ENCODE measurements around the gene LBP. TPM values are rescaled to one million over a fixed set of nuclear protein-coding genes. Genes with fewer than 3 reads are reported as not detected.

The LBP gene
- total RNA-seq, 6 experiments from 2014 or later = 380 to 2,142 (median 1,251) TPM

GRCh38 chr20:38424401-38424800 is 78.1 kb downstream of the LBP start:
- H3K27ac ChIP-seq = no peak overlapping the region
- H3K4me1 ChIP-seq = peaks cover 0 to 14% (median 7%) of the 10 kb centered on the region in 4 donors
- H3K36me3 ChIP-seq = peaks cover 11 to 95% (median 56%) of the 10 kb centered on the region in 4 donors
- no peaks in the 10 kb centered on the region for H3K27me3 ChIP-seq
- no peak for DNase-seq
- no peaks in the 10 kb centered on the region for H3K9me3 ChIP-seq
- TF ChIP-seq POLR2A (IDR thresholded peaks at IDR 0.05) = no peak
- TF ChIP-seq CTCF (IDR thresholded peaks at IDR 0.05) = no peak
- 100% methylated on average over 1 of the region's 1 CpG for WGBS (ENCODE audit: insufficient coverage, low coverage, low lambda C conversion rate, missing lambda C conversion rate)
- no peak overlapping the region for H3K4me3 ChIP-seq
- no peak for ATAC-seq
- intact Hi-C loops (cut with DNase I) = no loop called here

- no peak for ATAC-seq
- Histone ChIP-seq H3K27ac (no peak overlapping the region), H3K9me3 (no peaks in the 10 kb centered on the region), H3K4me3 (no peak overlapping the region), H3K27me3 (no peaks in the 10 kb centered on the region), H3K4me1 (peaks cover 0 to 28% (median 13%) of the 10 kb centered on the region in 4 donors), H3K36me3 (peaks cover 14 to 95% (median 49%) of the 10 kb centered on the region in 4 donors)
- DNase-seq = no peak
- intact Hi-C loops (cut with DNase I) = no loop called here
- 80% methylated on average over 9 of the region's 15 CpGs for WGBS (ENCODE audit: insufficient coverage, low coverage, low lambda C conversion rate, missing lambda C conversion rate)
- TF ChIP-seq POLR2A (IDR thresholded peaks at IDR 0.05) (no peak), CTCF (IDR thresholded peaks at IDR 0.05) (no peak)
Measured at GRCh38 chr20:38426006-38426897, 80.0 kb downstream of the LBP start.

Small RNA genes within 50 kb of the gene (small RNA-seq; reads per million reads assigned to genes)
- 0 reads per million in 2 experiments for gene RF00056
- gene SNORA71B = 7.4 to 9.5 reads per million in 2 experiments

Other genes starting within 250 kb of the LBP start
- 100 to 1,000 TPM; 135 to 940 (median 474) TPM for gene TGM2, start 181.2 kb upstream of the LBP start, total RNA-seq
- 1 to 10 TPM in 4 of 6 experiments, under 1 TPM in 2; 0.06 to 2.7 (median 1.5) TPM for gene KIAA1755, start 85.7 kb upstream of the LBP start, total RNA-seq
- gene BPI, start 42.3 kb upstream of the LBP start, total RNA-seq = 1 to 10 TPM in 1 of 6 experiments, under 1 TPM in 3, not detected in 2; 0.26 to 1.3 (median 0.60) TPM
- 10 to 100 TPM in 2 of 6 experiments, 1 to 10 TPM in 4; 2.5 to 21.8 (median 8.5) TPM for gene SNHG17, start 88.8 kb downstream of the LBP start, total RNA-seq
- 10 to 100 TPM in 5 of 6 experiments, 1 to 10 TPM in 1; 9.7 to 16.0 (median 12.9) TPM for gene RALGAPB, start 126.4 kb downstream of the LBP start, total RNA-seq
- not detected for gene ADIG, start 234.7 kb downstream of the LBP start, total RNA-seq